ENCODE results near the gene NAALADL2.

GRCh38 chr3:175129126-175129525 lies 270.0 kb downstream of the NAALADL2 start:
- TF ChIP-seq CTCF (IDR thresholded peaks at IDR 0.05) (no peak), POLR2AphosphoS5 (IDR thresholded peaks at IDR 0.05) (no peak)

Measured in upper lobe of left lung (tissue), 4 donors.